HG03066 (cell line): ENCODE data around the gene STK39.

Experiments
- ATAC-seq: cut with Tn5 transposase; IDR thresholded peaks from one replicate; pipeline ENCODE4 v1.9.1; 2021; ENCODE audit warnings: low read depth; ENCODE audit not compliant: unreplicated experiment

The STK39 gene

DNA sequence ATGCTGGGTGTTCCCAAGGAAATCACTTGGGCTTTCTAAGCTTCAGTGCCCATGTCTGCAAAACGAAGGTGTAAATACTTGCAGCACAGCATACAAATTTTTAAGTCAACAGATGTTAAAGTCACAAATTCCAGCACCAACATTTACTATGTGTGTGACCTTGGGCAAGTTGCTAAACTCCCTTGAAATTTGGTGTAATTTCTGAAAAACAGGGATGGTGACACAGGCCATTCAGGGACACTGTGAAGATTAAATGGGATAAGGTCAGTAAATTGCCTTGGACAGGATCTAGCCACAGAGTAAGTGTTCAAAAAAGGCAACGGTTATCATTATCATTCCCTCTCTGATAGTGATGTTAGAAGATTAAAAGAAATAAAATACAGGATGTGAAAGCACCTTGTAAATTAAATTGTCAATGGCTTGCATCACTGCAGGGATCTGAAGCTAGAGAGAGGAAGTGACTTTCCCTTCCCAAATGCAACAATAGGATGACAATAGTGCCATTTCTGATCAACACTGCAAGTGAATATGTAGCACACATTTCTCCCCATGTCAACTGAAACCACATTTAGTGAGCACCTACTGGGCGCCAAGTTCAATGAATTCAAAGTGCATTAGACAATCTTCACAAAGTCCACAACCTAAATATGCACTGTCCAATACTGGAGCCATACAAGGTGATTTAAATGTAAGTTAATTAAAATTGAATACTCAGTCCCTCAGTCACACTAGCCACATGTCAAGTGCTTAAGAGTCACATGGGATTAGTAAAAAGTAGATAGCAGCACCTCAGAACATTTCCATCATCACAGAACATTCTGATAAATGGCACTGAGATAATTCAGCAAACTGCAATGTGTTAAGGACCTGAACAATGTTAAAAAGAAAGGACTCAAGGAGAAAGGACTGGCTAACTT lies 81.2 kb downstream of the STK39 start:
- ATAC-seq = no peak

DNA sequence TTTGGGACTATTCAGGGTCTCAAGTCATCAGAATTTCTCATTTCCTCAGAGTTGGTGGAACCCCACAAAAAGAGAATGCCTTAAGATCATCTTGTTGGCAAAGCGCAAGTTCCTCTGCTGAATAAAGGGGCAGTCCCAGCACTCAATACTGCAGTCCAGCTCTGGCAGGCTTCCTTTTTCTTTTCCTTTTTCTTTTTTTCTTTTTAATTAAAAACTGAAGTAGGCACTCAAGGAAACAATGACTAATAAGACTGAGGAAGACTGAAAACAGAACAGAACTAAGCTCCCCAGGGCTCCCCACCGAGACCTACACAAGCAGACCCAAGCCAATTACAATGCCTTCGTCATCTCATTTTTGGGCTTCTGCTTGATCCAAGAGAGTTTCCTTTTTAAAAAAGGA lies 82.0 kb downstream of the STK39 start:
- no peak for ATAC-seq

DNA sequence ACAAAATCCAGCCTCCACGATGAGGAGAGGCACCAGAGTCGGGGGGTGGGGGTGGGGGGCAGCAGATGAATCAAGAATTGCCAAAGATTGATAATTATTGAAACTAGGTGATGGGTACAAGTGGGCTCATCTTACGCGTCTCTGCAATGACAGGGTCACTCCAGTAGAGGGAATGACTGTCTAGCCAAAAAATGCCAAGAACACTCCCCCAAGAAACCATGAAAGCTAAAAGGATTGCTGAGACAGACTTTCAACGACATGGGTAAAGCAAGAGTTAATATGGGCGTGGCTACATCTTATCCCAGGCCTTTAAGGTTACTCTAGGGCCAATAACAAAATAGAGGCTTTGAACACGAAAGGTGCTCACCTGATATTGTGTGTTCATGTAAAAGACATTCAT lies 86.5 kb downstream of the STK39 start:
- ATAC-seq = no peak

DNA sequence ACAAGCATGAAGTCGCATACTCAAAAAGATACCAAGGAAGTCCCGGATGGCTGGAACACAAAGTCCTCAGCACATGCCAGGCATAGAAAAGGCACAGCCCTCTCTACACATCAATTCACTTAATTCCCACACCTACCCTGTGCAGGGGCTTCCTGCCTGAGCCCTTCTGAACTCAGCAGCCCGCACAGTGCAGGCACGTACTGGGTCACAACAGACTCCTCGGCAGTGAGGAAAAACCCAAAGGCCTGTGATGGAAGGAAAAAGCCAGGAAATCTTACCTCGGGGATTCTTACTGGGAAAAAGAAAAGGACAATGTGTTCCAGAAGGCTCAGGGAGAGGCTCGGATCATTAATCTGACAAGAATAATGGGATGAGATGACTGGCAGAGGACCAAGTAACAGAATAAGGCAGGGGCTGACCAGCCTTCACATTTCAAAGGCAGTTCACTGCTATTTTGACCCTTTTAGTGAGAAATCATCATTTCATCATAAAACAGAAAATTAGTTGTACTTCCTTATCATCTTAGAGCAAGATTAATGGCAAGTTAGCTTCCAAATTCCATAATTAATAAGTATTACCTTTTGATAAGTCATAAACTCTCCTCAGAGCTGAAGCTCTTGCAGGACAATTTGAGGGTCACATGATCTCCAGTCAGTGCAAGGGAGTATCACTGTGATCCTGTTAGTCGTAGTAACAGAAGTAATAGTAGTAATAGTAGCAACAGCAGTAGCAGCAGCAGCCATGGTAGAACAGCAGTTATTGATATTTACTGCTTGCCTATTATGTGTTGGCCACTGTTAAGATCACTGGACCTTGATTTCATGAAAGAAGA lies 87.4 kb downstream of the STK39 start:
- no peak for ATAC-seq

DNA sequence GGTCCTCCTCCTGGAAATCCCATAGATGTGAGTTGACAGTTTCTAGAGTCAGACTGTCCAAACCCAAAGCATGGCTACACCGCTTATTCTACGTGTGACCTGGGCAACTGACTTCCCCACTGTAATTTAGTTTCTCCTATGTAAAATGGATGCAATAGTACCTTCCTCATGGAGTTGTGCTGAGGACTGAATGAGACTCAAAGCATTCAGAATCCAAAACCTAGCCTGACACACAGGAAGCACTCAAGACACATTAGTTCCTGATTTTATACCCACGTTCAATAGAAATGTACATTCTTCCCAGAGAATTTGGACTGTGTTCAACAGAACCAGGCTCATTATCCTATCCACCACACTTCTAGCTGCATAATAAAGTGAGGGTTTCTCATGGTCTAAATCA lies 88.8 kb downstream of the STK39 start:
- ATAC-seq = no peak

DNA sequence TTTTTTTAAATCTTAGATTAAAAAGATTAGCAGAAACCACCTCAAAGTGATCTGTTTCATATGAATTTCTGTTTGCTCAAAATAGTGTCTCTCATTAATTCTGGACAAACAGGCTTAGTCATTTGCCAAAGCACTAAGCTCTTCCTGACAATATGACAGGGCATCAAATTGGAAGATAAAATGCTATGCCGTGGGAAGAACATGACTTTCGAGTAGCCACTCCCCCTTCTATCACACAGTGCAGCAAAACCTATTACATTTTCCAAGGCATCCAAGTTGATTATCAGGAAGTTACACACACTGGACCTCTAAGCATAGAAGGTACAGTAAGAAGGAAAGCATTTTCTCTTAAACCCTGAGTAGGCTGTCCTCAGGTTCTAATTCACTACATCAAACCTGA lies 89.5 kb downstream of the STK39 start:
- ATAC-seq = no peak

DNA sequence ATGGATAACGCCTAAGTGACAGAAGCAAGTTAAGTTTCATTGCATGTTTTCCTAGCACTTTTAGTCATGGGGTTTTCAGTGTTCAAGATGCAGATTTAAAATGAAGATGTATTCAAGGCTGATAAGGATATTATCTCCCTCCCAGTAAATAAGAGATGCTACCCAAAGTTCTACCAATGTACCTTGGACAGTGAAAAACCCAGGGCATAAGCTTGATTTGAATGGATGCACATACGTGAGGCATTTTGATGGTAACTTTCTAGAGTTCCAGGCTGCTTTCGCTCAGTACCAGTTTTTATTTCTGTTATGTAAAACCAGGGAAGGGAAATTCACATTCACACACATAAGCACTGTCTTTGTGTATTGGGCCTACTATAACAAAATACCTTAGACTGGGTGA lies 90.3 kb downstream of the STK39 start:
- ATAC-seq = no peak

DNA sequence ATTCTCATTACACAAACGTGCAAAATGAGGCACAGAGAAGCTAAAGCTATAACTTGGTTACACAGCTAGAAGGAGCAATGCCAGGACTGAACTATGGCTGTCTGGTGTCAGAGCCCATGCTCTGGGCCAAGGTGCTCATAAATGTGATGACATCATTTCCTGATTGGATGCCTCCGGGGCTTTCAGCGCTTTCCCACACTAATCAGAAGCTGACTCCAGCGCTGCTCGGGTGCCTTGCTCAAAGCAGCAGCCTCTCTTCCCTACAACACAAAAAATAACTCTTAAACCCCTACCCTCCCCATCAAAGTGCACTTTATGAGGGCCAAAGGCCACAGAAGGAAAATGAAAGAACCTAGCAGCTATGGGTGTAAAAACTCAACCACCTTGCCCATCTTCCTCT lies 90.7 kb downstream of the STK39 start:
- no peak for ATAC-seq

DNA sequence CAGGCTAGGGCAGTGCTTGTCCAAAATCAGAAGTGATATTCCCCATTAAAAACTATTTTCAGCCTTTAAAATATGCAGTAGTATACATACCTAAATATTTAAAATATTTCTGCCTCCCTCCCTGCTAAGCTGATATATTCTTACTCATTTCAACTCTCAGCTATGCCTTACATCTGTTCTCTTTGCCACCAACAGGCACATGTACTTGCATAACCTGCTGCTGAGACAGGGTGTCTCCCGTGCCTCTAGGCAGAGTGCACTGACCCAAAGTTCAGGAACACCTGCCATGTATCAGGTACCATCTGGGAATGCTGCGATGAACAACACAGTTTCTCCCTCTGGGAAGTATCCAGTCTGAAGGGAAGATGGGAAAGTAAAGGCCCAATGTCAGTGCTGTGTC lies 91.7 kb downstream of the STK39 start:
- no peak for ATAC-seq

DNA sequence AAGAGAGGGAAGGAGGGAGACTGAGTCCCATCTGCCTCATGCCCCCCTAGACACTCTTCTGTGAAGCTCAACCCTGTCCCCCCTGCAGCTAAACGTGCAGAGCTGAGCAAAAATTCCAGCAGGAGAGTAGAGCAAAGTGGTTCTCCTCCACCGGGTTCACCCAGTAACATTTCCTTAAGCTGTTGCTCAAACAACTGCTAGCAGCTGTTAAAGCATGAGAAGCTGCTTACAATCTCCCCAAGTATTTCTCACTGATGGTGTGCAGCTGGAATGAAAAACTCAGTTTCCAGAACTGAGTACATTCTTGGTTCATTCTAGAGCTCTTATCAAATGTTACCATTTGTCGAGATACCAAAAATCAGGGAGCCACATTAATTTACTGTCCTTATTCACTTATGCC lies 92.3 kb downstream of the STK39 start:
- ATAC-seq = no peak

DNA sequence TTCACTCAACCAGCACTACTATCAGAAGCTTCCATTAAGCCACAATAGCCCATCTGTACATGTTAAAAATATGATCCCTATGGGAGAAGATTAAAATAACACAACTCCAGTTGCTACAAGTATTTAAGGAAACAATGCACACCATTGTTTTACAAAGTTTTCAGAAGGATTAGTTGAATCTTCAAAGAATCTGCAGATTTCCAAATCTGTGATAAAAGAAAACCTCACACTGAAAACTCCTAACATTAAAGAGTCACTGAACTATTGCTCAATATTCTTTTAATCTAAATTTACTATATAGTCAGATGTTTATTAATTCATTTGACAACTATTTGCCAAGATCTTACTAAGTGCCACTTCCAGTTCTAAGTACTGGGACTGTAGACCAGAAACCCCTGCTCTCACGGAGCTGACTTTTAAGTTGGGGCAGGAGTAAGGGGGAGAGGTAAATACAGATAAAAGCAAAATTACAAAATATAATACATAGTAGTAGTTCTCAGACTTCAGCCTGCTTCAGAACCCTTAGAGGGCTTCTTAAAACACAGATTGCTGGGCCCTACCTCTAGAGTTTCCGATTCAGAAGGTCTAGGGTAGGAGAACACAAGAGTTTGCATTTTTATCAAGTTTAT lies 94.4 kb downstream of the STK39 start:
- no peak for ATAC-seq

DNA sequence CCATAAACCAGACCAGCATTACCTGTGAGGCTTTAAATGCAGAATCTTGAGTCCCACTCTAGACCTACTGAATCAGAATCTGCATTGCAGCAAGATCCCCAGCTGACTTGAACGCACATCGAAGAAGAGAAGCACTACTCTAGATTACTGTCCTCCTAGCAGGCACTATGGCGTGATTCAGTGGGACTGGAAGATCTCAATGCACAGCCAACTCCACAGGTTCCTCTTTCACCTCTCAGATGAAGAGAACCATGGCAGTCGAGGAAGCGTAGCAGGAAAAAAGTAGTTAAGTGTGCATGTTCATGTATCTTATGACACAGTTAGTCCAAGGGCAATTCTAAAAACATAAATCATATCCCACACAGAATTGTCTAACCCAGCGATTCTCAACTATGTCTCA lies 97.4 kb downstream of the STK39 start:
- ATAC-seq = no peak

DNA sequence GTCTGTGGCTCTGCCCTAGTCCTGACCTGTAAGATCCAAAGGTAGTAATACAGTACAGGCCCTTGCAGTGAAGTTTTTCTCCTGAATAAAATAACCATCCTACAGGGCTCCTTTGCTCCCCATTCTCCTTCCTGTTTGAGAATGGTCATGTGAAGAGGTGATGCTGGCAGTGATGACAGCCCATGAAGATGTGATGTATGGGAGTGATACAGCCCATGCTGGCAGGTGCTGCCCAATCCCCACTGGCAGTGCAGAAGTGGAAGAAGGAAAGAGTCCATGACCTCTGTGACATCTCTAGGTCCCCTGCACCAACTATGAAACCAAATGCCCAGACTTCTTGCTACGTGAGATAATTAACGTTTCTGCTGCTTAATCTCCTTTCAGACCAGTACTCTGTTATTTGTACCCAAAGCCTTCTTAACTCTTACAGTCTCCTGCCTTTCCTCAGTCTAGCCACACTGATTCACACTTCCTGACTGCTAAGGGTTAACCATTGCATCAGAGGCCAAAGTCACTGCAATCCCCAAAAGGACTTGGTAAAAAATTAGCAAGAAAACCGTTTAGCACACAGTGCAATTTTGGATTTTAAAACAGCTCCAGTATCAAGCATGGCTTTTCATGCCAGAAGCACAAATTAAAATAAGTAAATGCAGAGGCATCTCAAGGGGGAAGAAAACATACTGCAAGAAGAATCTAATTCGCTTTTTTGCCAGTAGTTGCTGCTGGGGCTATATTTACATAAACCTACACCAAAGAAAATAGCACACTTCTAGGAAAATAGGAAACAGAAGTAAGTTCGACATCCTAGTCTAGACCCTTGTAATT lies 98.0 kb downstream of the STK39 start:
- ATAC-seq = no peak

DNA sequence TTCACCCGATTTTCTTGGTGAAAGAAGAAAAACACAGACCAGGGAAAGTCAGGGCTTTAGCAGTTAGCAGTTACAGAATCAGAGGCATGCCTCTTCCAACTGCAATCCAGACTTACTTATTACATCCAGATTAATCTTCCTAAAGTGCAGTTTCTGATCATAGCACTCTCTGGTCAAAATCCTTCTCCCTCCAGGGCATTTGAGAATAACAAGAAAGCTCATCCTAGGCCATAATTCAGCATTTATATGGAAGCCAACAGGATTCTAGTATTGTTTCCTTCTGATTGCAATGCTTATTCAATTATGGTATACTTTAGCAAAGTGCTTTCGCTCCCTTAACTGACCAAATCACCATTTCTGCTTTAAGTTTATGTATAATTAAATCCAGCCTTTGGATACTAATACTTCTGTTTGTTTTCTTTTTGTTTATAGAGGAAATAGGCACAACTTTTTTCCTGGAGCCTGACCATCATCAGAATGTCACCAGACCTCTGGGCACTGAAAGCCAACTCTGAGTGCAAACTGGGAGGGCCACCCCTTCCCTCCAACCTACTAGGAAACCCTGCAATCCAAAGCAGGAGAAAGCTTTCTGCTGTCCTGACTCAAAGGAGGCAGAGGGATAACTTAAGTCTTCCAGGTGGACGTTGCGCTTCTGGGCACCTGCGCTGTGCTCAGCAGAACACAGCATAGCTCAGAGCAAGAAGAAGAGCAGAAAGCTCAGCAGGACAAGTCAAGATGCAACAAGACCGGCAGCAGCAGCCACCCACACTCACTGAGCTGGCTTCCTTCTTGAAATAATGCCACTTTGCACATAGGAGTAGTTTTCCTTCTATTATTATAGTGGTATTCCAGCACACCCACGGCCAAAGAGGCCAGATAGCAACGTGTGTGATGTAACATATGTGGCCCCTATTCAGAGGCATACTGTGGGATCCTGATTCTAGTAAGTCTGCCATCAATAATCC lies 99.3 kb downstream of the STK39 start:
- no peak for ATAC-seq

DNA sequence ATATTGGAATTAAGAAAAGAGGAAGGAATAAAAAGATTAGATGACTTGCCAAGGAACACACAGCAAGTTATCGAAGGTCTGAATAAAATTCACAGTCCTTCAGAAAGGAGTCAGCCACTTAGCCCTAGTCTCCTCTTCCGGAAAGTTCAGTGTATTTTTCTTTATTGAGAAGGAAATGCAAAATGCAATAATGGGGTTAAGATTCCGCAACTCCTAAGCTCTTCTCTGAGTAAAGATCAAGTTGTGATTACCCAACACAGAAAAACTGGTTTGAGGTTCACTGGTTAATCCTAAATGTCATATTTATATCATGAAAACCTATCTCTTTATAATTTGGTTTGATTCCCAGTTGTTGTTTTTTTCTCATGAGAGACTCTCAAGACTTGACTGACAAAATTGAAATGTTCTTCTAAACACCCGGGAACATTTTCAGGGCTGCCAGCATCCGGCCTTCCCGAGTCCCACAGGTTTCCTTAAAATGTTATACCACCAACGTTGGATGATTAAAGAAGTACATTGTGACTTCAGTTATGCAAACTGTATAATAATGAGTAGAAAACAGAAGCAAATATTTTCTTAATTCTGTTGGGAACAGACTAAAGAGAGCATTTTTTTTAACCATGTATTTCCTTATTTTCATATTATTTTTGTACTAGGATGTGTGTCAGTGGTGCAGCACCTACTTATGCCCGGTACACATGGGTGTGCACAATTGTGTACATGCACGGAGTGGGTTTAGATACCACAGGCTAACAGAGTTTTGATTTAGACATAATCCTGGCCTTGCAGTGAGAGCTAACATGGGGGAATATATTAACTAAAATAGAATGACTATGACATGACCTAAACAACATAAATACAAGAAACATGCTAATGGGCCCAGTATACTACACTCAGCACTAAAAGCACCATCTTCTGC lies 100.2 kb downstream of the STK39 start:
- ATAC-seq = no peak

DNA sequence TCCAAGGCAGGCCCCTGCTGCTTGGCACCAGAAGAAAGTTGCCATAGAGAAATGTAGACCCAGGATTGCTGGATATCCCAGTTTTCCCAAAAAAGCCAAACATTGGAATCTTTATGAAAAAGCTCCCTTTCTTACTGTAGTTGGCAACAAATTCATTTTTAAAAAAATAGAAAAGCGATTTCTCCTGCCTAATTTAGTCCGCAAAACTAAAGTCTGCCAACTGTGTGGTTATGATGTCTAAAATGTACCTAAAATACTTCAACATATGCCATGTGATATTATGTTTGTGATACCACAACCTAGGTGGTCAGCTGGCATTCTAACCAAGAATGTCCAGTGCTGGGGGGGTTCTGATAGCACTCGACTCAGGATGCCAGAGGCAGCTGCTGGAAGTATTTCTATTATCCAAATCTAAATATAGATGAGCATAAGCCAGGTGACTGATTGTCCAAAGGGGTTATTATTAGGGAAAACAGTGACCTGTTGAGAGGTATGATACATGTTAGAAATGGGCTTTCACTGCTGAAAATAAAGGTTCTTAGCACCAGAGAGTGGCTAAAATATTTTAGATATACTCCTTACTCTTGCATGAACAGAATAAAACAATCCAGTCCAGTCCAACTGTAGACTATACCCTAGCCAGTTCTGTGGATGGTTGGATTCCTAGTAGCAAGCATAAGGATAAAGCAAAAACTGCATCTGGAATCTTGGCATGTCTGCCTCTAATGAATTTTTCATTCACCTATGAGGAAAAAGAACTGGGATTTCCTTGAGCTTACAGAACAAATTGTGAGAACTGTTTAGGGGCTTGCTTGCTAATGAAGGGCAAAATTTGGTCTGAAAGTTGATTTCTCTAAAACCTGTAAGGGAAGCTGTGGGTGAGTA lies 101.7 kb downstream of the STK39 start:
- ATAC-seq = no peak

DNA sequence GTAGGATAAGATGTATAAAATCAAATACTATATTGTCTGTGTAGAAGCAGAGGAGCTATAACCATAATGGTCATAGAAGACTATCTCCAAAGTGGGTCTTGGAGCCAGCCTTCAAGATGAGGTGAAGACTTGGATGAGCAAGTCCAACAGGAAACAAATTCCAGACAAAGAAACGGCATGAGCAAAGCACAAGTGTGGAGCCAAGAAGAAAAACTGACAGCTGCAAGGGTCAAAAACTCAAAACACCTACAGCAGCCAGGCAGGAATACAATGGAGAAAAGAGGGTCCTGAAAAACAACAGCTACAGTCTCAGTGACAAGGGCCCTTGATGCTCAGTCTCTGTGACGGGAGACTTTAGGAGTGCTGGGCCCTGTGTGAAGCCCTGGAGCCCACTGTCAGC lies 102.4 kb downstream of the STK39 start:
- no peak for ATAC-seq
